Stomach (tissue), 4 donors: ENCODE data around the gene LPAR5.

Source experiments
- CTCF ChIP-seq, 7 experiments: fragments of 450-650 bp in 4 of 7; fragments of 200-600 bp in 3 of 7; sonication (generic) in 3 of 7; IDR thresholded peaks; one replicate each; pipeline ENCODE4 v1.5.1; 2016 to 2019; ENCODE audit warnings: antibody characterized with exemption in 7 of 7, control low read depth in 2 of 7, mild to moderate bottlenecking in 1 of 7
- EP300 ChIP-seq: sonication (generic); formaldehyde crosslinking; IDR thresholded peaks from one replicate; pipeline ENCODE4 v1.6.1; 2017; ENCODE audit warnings: antibody characterized with exemption
- POLR2A ChIP-seq, 4 donors: fragments of 450-650 bp; IDR thresholded peaks; one replicate each; pipeline ENCODE4 v1.6.1; 2016; ENCODE audit warnings: antibody characterized with exemption in 4 of 4, control low read depth in 2 of 4, mild to moderate bottlenecking in 1 of 4, moderate library complexity in 1 of 4
- POLR2AphosphoS5 ChIP-seq, 3 donors: sonication (generic); formaldehyde crosslinking; IDR thresholded peaks; one replicate each; pipeline ENCODE4 v1.6.1; 2016; ENCODE audit warnings: antibody characterized with exemption in 3 of 3

GRCh38 chr12:6584293-6584692, 51.5 kb downstream of the LPAR5 start:
- TF ChIP-seq CTCF (IDR thresholded peaks at IDR 0.05) (no peak), EP300 (no peak), POLR2A (IDR thresholded peaks at IDR 0.05) (no peak), POLR2AphosphoS5 (IDR thresholded peaks at IDR 0.05) (no peak)
